Suprapubic skin (tissue), 4 donors: Measurements from ENCODE around the gene RAD23A. TPM values are rescaled to one million over a fixed set of nuclear protein-coding genes. Genes with fewer than 3 reads are reported as not detected.
"Not testable (repeated sequence)": the region's sequence is repeated elsewhere in the genome, so short reads cannot be mapped to it uniquely, and the experiment has no call there.

ENCODE experiments used
- DNase-seq, 2 donors: peaks; one replicate each; pipeline ENCODE4 v3.0.0-alpha.2; 2019; ENCODE audit warnings: low spot score in 2 of 2
- H3K27ac ChIP-seq: fragments of 200-600 bp; sonication (generic); one replicate; pipeline ENCODE4 v1.5.1; 2019
- H3K27me3 ChIP-seq: fragments of 200-600 bp; sonication (generic); one replicate; pipeline ENCODE4 v1.5.1; 2019
- H3K36me3 ChIP-seq: fragments of 200-600 bp; sonication (generic); one replicate; pipeline ENCODE4 v1.5.1; 2019
- H3K4me1 ChIP-seq: fragments of 200-600 bp; sonication (generic); one replicate; pipeline ENCODE4 v1.5.1; 2019
- H3K4me3 ChIP-seq: fragments of 200-600 bp; sonication (generic); one replicate; pipeline ENCODE4 v1.5.1; 2019; ENCODE audit warnings: mild to moderate bottlenecking
- H3K9me3 ChIP-seq: fragments of 200-600 bp; sonication (generic); one replicate; pipeline ENCODE4 v1.5.1; 2019
- CTCF ChIP-seq, 2 donors: fragments of 200-600 bp in 1 of 2; fragments of 450-650 bp in 1 of 2; sonication (generic) in 1 of 2; IDR thresholded peaks; one replicate each; pipeline ENCODE4 v1.5.1; 2016 to 2019; ENCODE audit warnings: antibody characterized with exemption in 2 of 2, mild to moderate bottlenecking in 1 of 2, moderate library complexity in 1 of 2
- EP300 ChIP-seq: sonication (generic); formaldehyde crosslinking; IDR thresholded peaks from one replicate; pipeline ENCODE4 v1.6.1; 2017; ENCODE audit warnings: antibody characterized with exemption
- POLR2A ChIP-seq, 2 donors: fragments of 450-650 bp; IDR thresholded peaks; one replicate each; pipeline ENCODE4 v1.6.1; 2017; ENCODE audit warnings: antibody characterized with exemption in 2 of 2, mild to moderate bottlenecking in 2 of 2, moderate library complexity in 2 of 2
- POLR2AphosphoS5 ChIP-seq, 3 donors: sonication (generic); formaldehyde crosslinking; IDR thresholded peaks; one replicate each; pipeline ENCODE4 v1.6.1; 2017; ENCODE audit warnings: antibody characterized with exemption in 3 of 3
- WGBS: methylation state at CpG from one replicate; pipeline ENCODE4 v1.1.5; 2018; 5-methylcytosine and 5-hydroxymethylcytosine counted together
- total RNA-seq, 4 donors: library from RNA; depleted of rRNA; stranded (reverse); fragments of >200 nt; gene quantifications; one replicate each; pipeline ENCODE4 v1.1.0, GENCODE V29; 2016

The RAD23A gene
- total RNA-seq, 4 donors from 2014 or later: 95.4 to 120 (median 109) TPM

- no peak overlapping the region for H3K27ac ChIP-seq
- 92% methylated on average over 2 of the region's 17 CpGs for WGBS
- no peak for TF ChIP-seq EP300
- no peak for TF ChIP-seq CTCF (IDR thresholded peaks at IDR 0.05)
- TF ChIP-seq POLR2AphosphoS5 (IDR thresholded peaks at IDR 0.05): no peak
- TF ChIP-seq POLR2A (IDR thresholded peaks at IDR 0.05): no peak
Observed at GRCh38 chr19:12975221-12975741, 29.6 kb downstream of the RAD23A start.

GRCh38 chr19:12976109-12976508 is 30.4 kb downstream of the RAD23A start:
- H3K27me3 ChIP-seq, H3K9me3 ChIP-seq, DNase-seq, H3K36me3 ChIP-seq, H3K27ac ChIP-seq, H3K4me1 ChIP-seq, H3K4me3 ChIP-seq: not testable (repeated sequence)
- 68% methylated on average over 6 of the region's 7 CpGs for WGBS

More at GRCh38 chr19:12975221-12975741, 29.6 kb downstream of the RAD23A start:
- Histone ChIP-seq H3K36me3 (no peaks in the 10 kb centered on the region), H3K4me3 (no peak overlapping the region), H3K27me3 (no peaks in the 10 kb centered on the region), H3K9me3 (no peaks in the 10 kb centered on the region), H3K4me1 (no peaks in the 10 kb centered on the region)
- DNase-seq: no peak

GRCh38 chr19:12979974-12980373 is 34.3 kb downstream of the RAD23A start:
- H3K27me3 ChIP-seq: no peaks in the 10 kb centered on the region
- TF ChIP-seq POLR2A (IDR thresholded peaks at IDR 0.05): no peak
- TF ChIP-seq EP300: no peak
- no peak for TF ChIP-seq CTCF (IDR thresholded peaks at IDR 0.05)
- H3K36me3 ChIP-seq: no peaks in the 10 kb centered on the region
- WGBS: 80% methylated on average over 3 of the region's 3 CpGs
- no peak overlapping the region for H3K27ac ChIP-seq
- no peak overlapping the region for H3K4me3 ChIP-seq
- no peaks in the 10 kb centered on the region for H3K9me3 ChIP-seq
- no peak for DNase-seq
- H3K4me1 ChIP-seq: peaks cover 14% of the 10 kb centered on the region

GRCh38 chr19:12982648-12983047 is 37.0 kb downstream of the RAD23A start:
- TF ChIP-seq CTCF (IDR thresholded peaks at IDR 0.05) (no peak), POLR2AphosphoS5 (IDR thresholded peaks at IDR 0.05) (no peak), POLR2A (IDR thresholded peaks at IDR 0.05) (no peak), EP300 (no peak)
- H3K27ac ChIP-seq: no peak overlapping the region
- 92% methylated on average over 6 of the region's 6 CpGs for WGBS
- H3K36me3 ChIP-seq: no peaks in the 10 kb centered on the region
- DNase-seq: no peak
- H3K4me3 ChIP-seq: no peak overlapping the region
- H3K9me3 ChIP-seq: no peaks in the 10 kb centered on the region
- H3K27me3 ChIP-seq: no peaks in the 10 kb centered on the region
- H3K4me1 ChIP-seq: peaks cover 24% of the 10 kb centered on the region

GRCh38 chr19:12983091-12983490 is 37.4 kb downstream of the RAD23A start:
- no peak for DNase-seq
- peaks cover 24% of the 10 kb centered on the region for H3K4me1 ChIP-seq
- TF ChIP-seq CTCF (IDR thresholded peaks at IDR 0.05) (no peak), EP300 (no peak), POLR2AphosphoS5 (IDR thresholded peaks at IDR 0.05) (no peak), POLR2A (IDR thresholded peaks at IDR 0.05) (no peak)
- WGBS: 57% methylated on average over 10 of the region's 10 CpGs
- no peaks in the 10 kb centered on the region for H3K36me3 ChIP-seq
- H3K4me3 ChIP-seq: peak overlapping the region; percentile 42
- no peaks in the 10 kb centered on the region for H3K9me3 ChIP-seq
- no peak overlapping the region for H3K27ac ChIP-seq
- no peaks in the 10 kb centered on the region for H3K27me3 ChIP-seq

- Histone ChIP-seq H3K27ac (no peak overlapping the region), H3K4me1 (peaks cover 24% of the 10 kb centered on the region), H3K36me3 (no peaks in the 10 kb centered on the region), H3K9me3 (no peaks in the 10 kb centered on the region), H3K27me3 (no peaks in the 10 kb centered on the region), H3K4me3 (peak overlapping the region; percentile 42)
- TF ChIP-seq POLR2A (IDR thresholded peaks at IDR 0.05) (no peak), EP300 (no peak), POLR2AphosphoS5 (IDR thresholded peaks at IDR 0.05) (peak in 2 of 3 donors; percentile 53 to 65), CTCF (IDR thresholded peaks at IDR 0.05) (peak; percentile 86 to 99)
- peak in 1 of 2 donors; percentile 84 for DNase-seq
- WGBS: 10% methylated on average over 44 of the region's 51 CpGs
Observed at GRCh38 chr19:12983542-12984142, 38.0 kb downstream of the RAD23A start.
